Raji (cell line): Measurements from ENCODE around the gene FCSK.

ENCODE experiments used
- POLR2A ChIP-seq: IDR thresholded peaks from 2 replicates; pipeline ENCODE4 v1.6.1; 2011; ENCODE audit warnings: low read depth, low read length, control low read depth; ENCODE audit not compliant: insufficient read depth

Gene FCSK

DNA sequence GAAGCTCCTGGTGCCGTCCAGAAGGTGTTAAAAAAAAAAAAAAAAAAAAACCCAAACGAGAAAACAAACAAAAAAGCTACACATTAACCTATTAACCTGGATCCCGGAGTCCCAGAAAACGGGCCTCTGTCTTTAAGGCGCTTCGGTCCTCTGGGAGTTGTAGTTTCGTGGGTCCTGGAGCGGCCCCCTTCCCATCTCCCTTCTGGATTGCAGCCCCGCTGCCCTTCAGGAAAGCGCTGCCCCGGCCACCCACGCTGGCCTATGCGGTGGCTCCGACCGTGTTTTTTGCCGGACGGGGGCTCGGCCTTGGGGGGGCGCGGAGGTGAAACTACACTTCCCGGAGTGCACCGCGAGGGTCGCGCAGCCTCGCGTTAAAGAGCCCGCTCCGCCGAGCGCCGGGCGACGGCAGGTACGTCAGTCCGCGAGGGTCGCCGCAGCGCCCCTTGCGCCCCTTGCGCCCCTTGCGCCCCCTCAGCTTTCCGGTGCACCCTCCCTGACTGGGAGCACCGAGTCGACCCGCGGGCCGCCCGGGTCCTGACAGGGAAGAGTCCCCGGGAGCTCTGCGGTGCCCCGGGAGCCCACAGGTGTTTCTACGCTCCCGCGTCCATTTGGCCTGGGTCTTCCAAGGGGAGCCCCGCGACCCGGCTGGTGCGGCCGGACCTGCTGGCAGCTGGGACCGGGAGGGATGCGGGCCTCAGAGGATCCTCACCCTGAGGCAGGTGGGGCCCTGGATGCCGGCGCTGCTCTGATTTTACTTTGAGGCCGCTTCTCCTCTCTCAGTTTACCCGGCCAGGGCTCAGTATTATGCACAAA, at the start of gene FCSK:
TSS of gene FCSK (plus strand) at position 374 of the 813 bp plus-strand sequence. CDS start 8,596 bp downstream, outside the sequence.
- peak; percentile 61 for TF ChIP-seq POLR2A

- no peak for TF ChIP-seq POLR2A
Observed at GRCh38 chr16:70407811-70408274, 46.6 kb upstream of the FCSK start.

- no peak for TF ChIP-seq POLR2A
Observed at GRCh38 chr16:70410734-70411133, 43.7 kb upstream of the FCSK start.

DNA sequence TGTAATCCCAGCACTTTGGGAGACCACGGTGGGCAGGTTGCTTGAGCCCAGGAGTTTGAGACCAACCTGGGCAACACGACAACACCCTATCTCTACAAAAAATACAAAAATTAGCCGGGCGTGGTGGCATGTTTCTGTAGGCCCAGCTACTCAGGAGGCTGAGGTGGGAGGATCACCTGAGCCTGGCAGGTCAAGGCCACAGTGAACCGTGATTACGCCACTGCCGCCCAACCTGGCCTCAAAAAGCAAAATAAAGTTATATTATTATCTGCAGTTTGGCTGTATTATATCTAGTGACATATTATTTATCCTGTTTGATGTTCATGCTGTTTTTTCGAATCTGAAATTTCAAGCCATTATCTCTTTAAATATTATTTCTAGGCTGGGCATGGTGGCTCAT, 42.0 kb upstream of the FCSK start:
- TF ChIP-seq POLR2A: no peak

DNA sequence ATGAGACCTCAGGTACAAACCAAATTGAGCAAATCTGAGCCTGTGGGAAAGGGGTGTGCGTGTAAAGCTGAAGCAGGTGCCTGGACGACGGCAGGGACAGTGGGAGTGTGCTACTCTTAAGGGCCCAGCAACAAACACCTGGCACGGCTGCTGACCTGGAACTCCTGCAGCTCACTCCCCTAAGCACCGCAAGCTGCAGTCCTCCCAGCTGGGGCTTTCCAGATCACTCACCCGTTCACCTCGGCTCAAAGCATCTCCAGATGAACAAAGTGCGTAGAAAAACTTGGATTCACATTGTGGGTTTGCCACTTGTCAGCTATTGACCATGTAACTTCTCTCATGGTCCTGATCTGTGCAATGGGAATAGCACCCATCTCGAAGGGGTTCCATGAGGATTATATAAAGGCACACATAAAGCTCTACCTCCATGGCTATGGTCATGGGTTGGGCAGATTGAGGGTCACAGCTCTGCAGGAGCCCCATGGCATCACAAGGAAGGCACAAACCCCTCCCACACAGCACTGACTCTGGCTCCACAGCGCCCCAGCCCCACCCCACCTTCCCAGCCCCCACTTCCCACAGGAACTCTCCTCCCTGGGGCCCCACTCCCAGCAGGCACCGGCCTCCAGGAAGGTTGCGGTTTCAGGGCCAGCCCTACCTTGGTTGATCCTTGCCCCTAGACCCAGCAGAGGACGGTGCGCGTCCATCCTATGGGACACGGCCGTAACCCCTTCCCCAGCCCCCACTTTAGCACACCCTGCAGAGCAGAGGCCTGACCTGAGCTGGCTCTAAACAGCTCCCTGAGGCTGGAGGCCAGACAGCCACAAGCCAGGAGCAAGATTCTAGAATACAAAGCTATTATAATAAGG, 37.4 kb upstream of the FCSK start:
- no peak for TF ChIP-seq POLR2A

DNA sequence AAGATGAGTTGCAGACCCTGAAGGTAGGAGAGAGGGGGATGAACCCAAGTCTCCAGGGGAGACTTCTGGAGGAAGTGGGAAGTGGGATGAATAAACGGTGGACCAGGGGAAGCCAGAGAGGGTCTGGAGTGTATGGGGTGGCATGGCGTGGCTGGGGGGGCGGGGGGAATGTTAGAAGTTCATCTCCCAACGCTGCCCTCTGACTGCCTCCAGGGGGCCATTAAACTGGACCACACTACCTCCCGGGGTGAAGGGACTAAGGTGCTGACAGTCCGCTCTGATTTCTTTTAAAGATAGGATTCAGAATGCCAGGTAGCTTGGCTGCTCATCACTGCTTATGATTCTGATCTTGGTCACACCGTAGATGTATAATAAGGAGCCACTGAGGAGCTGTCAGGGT, 36.7 kb upstream of the FCSK start:
- TF ChIP-seq POLR2A: no peak

DNA sequence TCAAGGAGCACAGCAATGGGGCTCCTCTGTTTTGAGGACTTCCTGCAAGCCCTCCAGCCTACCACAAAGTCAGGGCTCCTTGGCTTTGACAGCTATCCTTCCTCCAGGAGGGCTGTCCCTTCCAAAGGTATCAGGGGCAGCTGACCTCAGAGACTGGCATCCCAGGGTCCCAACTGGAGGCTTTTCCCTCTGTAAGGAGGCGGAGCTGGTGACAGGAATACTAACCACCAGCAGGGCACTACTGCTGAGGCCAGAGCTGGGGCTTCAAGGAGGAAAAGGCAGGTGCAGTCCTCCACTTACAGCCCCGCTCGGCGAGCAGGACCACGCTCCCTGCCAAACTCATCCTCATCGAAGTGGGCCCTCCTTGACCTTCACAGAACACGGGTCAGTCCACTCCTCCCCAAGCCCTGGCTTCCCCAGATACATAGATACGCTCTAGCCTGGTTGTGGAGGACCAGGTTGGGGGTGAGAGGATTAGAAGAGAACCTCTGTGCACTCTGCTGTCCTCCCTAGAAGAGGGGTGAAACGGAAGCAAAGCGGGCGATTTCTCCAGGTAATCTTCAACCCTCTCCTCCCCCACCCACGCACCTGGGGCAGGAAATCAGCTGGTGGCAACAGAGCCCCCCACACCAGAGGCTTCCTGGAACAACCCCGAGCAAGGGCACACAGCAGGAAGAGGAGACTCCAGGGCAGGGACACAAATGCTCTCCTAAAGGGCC, 36.0 kb upstream of the FCSK start:
- TF ChIP-seq POLR2A: no peak

DNA sequence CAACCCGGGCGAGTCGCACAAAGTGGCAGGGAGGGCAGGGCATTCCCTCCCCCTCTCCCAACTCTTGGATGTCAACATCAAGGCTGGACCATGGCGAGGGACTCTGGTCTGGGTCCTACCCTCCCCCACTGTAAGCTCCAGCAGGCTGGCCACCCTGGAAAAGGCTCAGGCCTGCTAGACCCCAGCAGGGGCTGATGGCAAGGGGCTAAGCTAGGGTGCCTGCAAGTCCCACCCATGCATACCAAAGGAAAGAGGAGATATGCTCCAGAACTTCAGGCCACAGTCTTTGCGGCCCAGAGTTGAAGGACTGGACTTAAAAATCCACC, 35.4 kb upstream of the FCSK start:
- TF ChIP-seq POLR2A: no peak

- TF ChIP-seq POLR2A: no peak
Observed at GRCh38 chr16:70419384-70420327, 34.7 kb upstream of the FCSK start.

DNA sequence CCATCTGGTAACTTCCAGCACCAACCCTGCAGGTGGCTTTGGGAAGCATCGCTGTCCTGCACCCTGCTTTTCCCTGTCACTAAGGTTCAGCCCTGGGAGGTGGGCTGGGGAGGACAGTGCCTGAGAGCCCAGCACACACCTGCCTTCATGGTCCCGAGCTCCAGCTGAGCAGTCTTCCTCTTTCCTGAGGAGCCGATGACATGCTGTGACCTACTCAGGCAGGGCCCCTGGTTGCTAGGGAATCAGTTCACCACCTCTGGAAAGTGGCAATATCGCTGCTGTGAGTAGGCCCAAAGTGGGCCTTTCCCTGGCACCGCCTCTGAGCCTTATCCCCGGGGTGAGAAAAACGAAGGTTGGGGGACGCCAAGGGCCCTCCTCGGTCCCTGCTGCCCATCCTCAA, 33.4 kb upstream of the FCSK start:
- no peak for TF ChIP-seq POLR2A

- no peak for TF ChIP-seq POLR2A
Observed at GRCh38 chr16:70421473-70422311, 32.7 kb upstream of the FCSK start.

GRCh38 chr16:70422543-70422942, 31.9 kb upstream of the FCSK start:
- TF ChIP-seq POLR2A: no peak

- TF ChIP-seq POLR2A: no peak
Observed at GRCh38 chr16:70427786-70428177, 26.6 kb upstream of the FCSK start.
